ENCODE results near the gene MSRB1. TPM values are rescaled to one million over a fixed set of nuclear protein-coding genes. Genes with fewer than 3 reads are reported as not detected.

Gene MSRB1
- total and polyA plus RNA-seq, 9 of the 15 experiments (the other 6 are each of a cell fraction or from before 2014, with no cell fraction given): 5.4 to 33.7 (median 25.7) TPM

DNA sequence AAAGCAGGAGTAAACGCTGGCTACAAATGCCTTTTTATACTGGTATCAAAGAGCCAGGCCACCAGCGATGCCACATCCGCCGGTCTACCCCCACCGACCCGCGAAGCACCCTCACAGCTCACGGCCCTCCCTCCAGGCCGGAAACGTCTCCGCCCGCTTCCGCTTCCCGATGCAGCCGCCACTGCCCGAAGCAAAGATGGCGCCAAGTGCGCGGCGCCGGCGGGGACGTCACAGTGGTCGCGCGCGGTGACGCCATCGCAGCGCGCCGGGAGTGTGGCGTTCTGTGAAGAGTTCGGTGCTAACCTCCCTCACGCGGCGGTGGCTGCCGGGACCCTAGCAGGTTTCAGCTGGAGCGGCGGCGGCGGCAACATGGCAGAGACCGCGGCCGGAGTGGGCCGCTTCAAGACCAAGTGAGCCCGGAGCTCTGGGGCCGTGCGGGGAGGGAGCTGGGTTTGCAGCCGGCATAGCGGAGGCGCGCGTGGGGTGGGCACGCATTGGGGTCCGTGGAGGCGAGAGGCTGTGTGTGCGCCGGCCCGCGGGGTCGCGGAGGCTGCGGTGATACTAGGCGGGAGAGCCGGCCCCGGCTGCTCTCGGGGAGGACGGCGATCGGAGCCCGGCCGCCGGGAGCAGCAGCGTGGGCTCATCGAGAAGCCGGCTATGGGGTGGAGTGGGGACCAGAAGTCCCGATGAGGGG, 28.9 kb upstream of the MSRB1 start, which contains the start of gene TBL3 (continued):
- TF ChIP-seq, protein P1, sequence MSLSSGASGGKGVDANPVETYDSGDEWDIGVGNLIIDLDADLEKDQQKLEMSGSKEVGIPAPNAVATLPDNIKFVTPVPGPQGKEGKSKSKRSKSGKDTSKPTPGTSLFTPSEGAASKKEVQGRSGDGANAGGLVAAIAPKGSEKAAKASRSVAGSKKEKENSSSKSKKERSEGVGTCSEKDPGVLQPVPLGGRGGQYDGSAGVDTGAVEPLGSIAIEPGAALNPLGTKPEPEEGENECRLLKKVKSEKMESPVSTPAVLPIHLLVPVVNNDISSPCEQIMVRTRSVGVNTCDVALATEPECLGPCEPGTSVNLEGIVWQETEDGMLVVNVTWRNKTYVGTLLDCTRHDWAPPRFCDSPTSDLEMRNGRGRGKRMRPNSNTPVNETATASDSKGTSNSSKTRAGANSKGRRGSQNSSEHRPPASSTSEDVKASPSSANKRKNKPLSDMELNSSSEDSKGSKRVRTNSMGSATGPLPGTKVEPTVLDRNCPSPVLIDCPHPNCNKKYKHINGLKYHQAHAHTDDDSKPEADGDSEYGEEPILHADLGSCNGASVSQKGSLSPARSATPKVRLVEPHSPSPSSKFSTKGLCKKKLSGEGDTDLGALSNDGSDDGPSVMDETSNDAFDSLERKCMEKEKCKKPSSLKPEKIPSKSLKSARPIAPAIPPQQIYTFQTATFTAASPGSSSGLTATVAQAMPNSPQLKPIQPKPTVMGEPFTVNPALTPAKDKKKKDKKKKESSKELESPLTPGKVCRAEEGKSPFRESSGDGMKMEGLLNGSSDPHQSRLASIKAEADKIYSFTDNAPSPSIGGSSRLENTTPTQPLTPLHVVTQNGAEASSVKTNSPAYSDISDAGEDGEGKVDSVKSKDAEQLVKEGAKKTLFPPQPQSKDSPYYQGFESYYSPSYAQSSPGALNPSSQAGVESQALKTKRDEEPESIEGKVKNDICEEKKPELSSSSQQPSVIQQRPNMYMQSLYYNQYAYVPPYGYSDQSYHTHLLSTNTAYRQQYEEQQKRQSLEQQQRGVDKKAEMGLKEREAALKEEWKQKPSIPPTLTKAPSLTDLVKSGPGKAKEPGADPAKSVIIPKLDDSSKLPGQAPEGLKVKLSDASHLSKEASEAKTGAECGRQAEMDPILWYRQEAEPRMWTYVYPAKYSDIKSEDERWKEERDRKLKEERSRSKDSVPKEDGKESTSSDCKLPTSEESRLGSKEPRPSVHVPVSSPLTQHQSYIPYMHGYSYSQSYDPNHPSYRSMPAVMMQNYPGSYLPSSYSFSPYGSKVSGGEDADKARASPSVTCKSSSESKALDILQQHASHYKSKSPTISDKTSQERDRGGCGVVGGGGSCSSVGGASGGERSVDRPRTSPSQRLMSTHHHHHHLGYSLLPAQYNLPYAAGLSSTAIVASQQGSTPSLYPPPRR (CRISPR knock-in tag; IDR thresholded peaks at IDR 0.05; ENCODE audit: borderline replicate concordance): no peak; the same call in 1 of the 2 replicates
- TF ChIP-seq MEIS2 (IDR thresholded peaks at IDR 0.05; ENCODE audit: partially characterized antibody): no peak
- TF ChIP-seq JUN (IDR thresholded peaks at IDR 0.05; ENCODE audit: borderline replicate concordance, low read depth, low read length): peak; percentile 84
- TF ChIP-seq JUN (CRISPR knock-in tag; IDR thresholded peaks at IDR 0.05; ENCODE audit: borderline replicate concordance): no peak
- TF ChIP-seq PYGO2 (tag; IDR thresholded peaks at IDR 0.05): no peak
- no peak for TF ChIP-seq TAL1 (IDR thresholded peaks at IDR 0.05)
- peak; percentile 61; the same call in 1 of the 2 replicates for TF ChIP-seq KLF1 (tag; IDR thresholded peaks at IDR 0.05)
- peak; percentile 96 for TF ChIP-seq ETV1 (tag; conservative IDR thresholded peaks at IDR 0.05; ENCODE audit: low read depth)
- no peak for TF ChIP-seq ZNF41 (CRISPR knock-in tag; conservative IDR thresholded peaks at IDR 0.05)
- TF ChIP-seq, protein P2, sequence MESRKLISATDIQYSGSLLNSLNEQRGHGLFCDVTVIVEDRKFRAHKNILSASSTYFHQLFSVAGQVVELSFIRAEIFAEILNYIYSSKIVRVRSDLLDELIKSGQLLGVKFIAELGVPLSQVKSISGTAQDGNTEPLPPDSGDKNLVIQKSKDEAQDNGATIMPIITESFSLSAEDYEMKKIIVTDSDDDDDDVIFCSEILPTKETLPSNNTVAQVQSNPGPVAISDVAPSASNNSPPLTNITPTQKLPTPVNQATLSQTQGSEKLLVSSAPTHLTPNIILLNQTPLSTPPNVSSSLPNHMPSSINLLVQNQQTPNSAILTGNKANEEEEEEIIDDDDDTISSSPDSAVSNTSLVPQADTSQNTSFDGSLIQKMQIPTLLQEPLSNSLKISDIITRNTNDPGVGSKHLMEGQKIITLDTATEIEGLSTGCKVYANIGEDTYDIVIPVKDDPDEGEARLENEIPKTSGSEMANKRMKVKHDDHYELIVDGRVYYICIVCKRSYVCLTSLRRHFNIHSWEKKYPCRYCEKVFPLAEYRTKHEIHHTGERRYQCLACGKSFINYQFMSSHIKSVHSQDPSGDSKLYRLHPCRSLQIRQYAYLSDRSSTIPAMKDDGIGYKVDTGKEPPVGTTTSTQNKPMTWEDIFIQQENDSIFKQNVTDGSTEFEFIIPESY (CRISPR knock-in tag; IDR thresholded peaks at IDR 0.05): peak; percentile 81
- TF ChIP-seq, protein P3, sequence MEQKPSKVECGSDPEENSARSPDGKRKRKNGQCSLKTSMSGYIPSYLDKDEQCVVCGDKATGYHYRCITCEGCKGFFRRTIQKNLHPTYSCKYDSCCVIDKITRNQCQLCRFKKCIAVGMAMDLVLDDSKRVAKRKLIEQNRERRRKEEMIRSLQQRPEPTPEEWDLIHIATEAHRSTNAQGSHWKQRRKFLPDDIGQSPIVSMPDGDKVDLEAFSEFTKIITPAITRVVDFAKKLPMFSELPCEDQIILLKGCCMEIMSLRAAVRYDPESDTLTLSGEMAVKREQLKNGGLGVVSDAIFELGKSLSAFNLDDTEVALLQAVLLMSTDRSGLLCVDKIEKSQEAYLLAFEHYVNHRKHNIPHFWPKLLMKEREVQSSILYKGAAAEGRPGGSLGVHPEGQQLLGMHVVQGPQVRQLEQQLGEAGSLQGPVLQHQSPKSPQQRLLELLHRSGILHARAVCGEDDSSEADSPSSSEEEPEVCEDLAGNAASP (IDR thresholded peaks at IDR 0.05): no peak
- TF ChIP-seq ZNF717 (CRISPR knock-in tag; IDR thresholded peaks at IDR 0.05): no peak
- TF ChIP-seq FOXP1 (CRISPR knock-in tag; IDR thresholded peaks at IDR 0.05): peak; percentile 64
